Muscle of leg (tissue), 11 donors: Measurements from ENCODE around the gene GPT2. TPM values are rescaled to one million over a fixed set of nuclear protein-coding genes. Genes with fewer than 3 reads are reported as not detected.
"Not testable (repeated sequence)": the region's sequence is repeated elsewhere in the genome, so short reads cannot be mapped to it uniquely, and the experiment has no call there.

Source experiments
- DNase-seq: peaks from one replicate; pipeline ENCODE4 v3.0.0; 2013
- H3K27ac ChIP-seq: one replicate; pipeline ENCODE4 v1.5.1; 2013; ENCODE audit warnings: mild to moderate bottlenecking, low read length, control low read depth
- H3K27me3 ChIP-seq: one replicate; pipeline ENCODE4 v1.6.1; 2013; ENCODE audit warnings: low read length; ENCODE audit not compliant: control insufficient read depth, insufficient read depth
- H3K36me3 ChIP-seq: one replicate; pipeline ENCODE4 v1.6.1; 2013; ENCODE audit warnings: low read length; ENCODE audit not compliant: control insufficient read depth, insufficient read depth
- H3K4me1 ChIP-seq: one replicate; pipeline ENCODE4 v1.6.1; 2013; ENCODE audit warnings: low read length; ENCODE audit not compliant: control insufficient read depth, insufficient read depth
- H3K4me3 ChIP-seq: one replicate; pipeline ENCODE4 v1.5.1; 2013; ENCODE audit warnings: low read length, control low read depth
- H3K9me3 ChIP-seq: replicated peaks from 2 replicates; pipeline ENCODE4 v1.6.1; 2013; ENCODE audit warnings: low read depth, low read length; ENCODE audit not compliant: control insufficient read depth
- WGBS: methylation state at CpG from one replicate; pipeline ENCODE4 v1.1.5; 2013; ENCODE audit warnings: missing lambda C conversion rate; ENCODE audit not compliant: insufficient coverage; 5-methylcytosine and 5-hydroxymethylcytosine counted together
- polyA plus RNA-seq, 8 donors: library from polyadenylated mRNA; unstranded; fragments of 120-200 nt; gene quantifications; one replicate each; pipeline versions ENCODE4 v1.2.1 to v1.2.3, GENCODE V29; 2013; ENCODE audit warnings: inconsistent platforms in 1 of 8, low replicate concordance in 1 of 8; ENCODE audit not compliant: insufficient read length in 8 of 8, insufficient read depth in 1 of 8
- total RNA-seq: library from RNA; stranded (reverse); fragments of 120-200 nt; gene quantifications from one replicate; pipeline ENCODE4 v1.2.4, GENCODE V29; 2013

The GPT2 gene
- total and polyA plus RNA-seq, 9 donors: 18.9 to 37.5 (median 26.9) TPM

DNA sequence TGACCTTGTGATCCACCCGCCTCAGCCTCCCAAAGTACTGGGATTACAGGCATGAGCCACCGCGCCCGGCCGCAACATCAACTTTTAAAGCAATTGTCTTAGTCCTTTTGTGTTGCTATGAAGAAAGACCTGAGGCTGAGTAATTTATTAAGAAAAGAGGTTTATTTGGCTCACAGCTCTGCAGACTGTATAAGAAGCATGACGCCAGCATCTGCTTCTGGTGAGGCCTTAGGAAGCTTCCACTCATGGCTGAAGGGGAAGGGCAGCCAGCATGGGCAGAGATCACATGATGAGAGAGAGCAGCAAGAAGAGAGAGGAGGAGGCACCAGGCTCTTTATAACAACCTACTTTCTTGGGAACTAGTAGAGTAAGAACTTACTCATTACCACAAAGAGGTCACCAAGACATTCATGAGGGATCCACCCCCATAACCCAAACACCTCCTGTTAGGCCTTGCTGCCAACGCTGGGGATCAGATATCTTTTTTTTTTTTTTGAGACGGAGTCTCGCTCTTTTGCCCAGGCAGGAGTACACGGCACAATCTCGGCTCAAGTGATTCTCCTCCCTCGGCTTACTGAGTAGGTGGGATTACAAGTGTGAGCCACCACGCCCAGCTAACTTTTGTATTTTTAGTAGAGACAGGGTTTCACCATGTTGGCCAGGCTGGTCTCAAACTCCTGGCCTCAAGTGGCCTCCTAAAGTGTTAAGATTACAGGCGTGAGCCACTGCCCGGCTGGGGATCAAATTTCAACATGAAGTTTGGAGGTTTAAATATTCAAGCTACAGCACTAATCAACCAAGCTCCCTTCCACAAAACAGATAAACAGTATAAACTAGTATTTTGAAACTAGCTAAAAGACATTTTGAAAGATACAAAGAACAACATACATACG, 21.4 kb upstream of the GPT2 start:
- peaks cover 5% of the 10 kb centered on the region for H3K4me1 ChIP-seq
- no peaks in the 10 kb centered on the region for H3K36me3 ChIP-seq
- H3K4me3 ChIP-seq: no peak overlapping the region
- no peaks in the 10 kb centered on the region for H3K9me3 ChIP-seq
- no peak for DNase-seq
- 100% methylated on average over 1 of the region's 16 CpGs for WGBS
- H3K27me3 ChIP-seq: no peaks in the 10 kb centered on the region
- H3K27ac ChIP-seq: no peak overlapping the region

DNA sequence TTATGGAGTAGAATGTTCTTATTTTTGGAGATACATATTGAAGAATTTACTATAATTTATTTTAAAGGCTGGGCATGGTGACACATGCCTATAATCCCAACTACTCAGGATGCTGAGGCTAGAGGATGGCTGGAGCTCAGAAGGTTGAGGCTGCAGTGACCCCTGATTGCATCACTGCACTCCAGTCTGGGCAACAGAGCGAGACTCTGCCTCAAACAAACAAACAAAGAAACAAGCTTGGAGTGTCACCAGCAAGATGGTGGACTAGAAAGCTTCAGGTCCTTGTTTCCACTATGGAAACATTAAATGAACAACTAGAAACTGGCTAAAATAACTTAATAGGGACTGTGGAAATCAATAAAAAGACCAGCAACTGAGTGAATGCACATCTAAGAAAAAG, 17.9 kb upstream of the GPT2 start:
- Histone ChIP-seq H3K4me3 (no peak overlapping the region), H3K4me1 (no peaks in the 10 kb centered on the region), H3K36me3 (no peaks in the 10 kb centered on the region), H3K9me3 (no peaks in the 10 kb centered on the region), H3K27ac (no peak overlapping the region), H3K27me3 (no peaks in the 10 kb centered on the region)
- no peak for DNase-seq
- 80% methylated on average over 1 of the region's 1 CpG for WGBS

DNA sequence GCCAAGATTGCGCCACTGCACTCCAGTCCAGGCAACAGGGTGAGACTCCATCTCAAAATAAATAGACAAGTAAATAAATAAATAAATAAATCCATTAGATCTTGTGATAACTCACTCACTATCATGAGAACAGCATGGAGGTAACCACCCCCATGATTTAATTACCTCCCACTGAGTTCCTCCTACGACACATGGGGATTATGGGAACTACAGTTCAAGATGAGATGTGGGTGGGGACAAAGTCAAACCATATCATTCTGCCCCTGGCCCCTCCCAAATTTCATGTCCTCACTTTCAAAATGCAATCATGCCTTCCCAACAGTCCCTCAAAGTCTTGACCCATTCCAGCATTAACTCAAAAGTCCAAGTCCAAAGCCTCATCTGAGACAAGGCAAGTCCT, 16.7 kb upstream of the GPT2 start:
- H3K36me3 ChIP-seq, H3K27ac ChIP-seq, H3K27me3 ChIP-seq, DNase-seq, H3K9me3 ChIP-seq, H3K4me3 ChIP-seq, H3K4me1 ChIP-seq: not testable (repeated sequence)
- WGBS: no CpG with 5 or more reads among the region's 2 CpGs

- not testable (repeated sequence) for H3K9me3 ChIP-seq
Observed at GRCh38 chr16:46868891-46869290, 15.3 kb upstream of the GPT2 start.

GRCh38 chr16:46871597-46871996, 12.6 kb upstream of the GPT2 start:
- 71% methylated on average over 6 of the region's 8 CpGs for WGBS
- Histone ChIP-seq H3K36me3 (no peaks in the 10 kb centered on the region), H3K27ac (no peak overlapping the region), H3K4me1 (no peaks in the 10 kb centered on the region), H3K9me3 (no peaks in the 10 kb centered on the region), H3K4me3 (no peak overlapping the region), H3K27me3 (no peaks in the 10 kb centered on the region)
- peak; percentile 20 for DNase-seq

More at GRCh38 chr16:46868891-46869290, 15.3 kb upstream of the GPT2 start:
- WGBS: 43% methylated on average over 1 of the region's 2 CpGs
- H3K27me3 ChIP-seq, DNase-seq, H3K4me1 ChIP-seq, H3K4me3 ChIP-seq, H3K27ac ChIP-seq, H3K36me3 ChIP-seq: not testable (repeated sequence)

DNA sequence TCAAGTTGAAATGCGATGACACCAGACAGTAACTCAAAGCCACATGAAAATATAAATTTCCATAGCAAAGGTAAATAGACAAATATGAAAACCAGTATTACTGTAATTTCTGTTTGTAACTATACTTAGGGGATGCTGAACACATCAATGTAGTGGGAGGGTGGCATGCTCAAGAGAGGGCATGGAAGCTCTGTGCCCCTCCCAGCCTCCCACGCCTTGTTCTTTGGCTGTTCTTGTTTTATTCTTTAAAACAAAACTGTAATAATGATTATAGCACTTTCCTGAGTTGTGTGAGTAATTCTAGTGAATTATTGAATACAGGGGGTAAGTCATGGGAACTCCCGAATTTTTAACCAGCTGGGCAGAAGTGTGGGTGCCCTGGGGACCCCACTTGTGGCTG, 11.0 kb upstream of the GPT2 start:
- Histone ChIP-seq H3K27me3 (no peaks in the 10 kb centered on the region), H3K27ac (no peak overlapping the region), H3K36me3 (no peaks in the 10 kb centered on the region), H3K9me3 (no peaks in the 10 kb centered on the region), H3K4me1 (no peaks in the 10 kb centered on the region), H3K4me3 (no peak overlapping the region)
- no CpG with 5 or more reads among the region's 3 CpGs for WGBS
- DNase-seq: no peak

- H3K27ac ChIP-seq: no peak overlapping the region
- 88% methylated on average over 6 of the region's 8 CpGs for WGBS
- no peaks in the 10 kb centered on the region for H3K4me1 ChIP-seq
- no peaks in the 10 kb centered on the region for H3K9me3 ChIP-seq
- no peak overlapping the region for H3K4me3 ChIP-seq
- H3K27me3 ChIP-seq: peaks cover 7% of the 10 kb centered on the region
- no peaks in the 10 kb centered on the region for H3K36me3 ChIP-seq
- no peak for DNase-seq
Observed at GRCh38 chr16:46875243-46875642, 8.9 kb upstream of the GPT2 start.

GRCh38 chr16:46882304-46882939, 1.7 kb upstream of the GPT2 start:
- H3K4me3 ChIP-seq: no peak overlapping the region
- peaks cover 26% of the 10 kb centered on the region for H3K4me1 ChIP-seq
- no peak overlapping the region for H3K27ac ChIP-seq
- H3K36me3 ChIP-seq: no peaks in the 10 kb centered on the region
- WGBS: 64% methylated on average over 4 of the region's 9 CpGs
- H3K9me3 ChIP-seq: no peaks in the 10 kb centered on the region
- DNase-seq: no peak
- peaks cover 25% of the 10 kb centered on the region for H3K27me3 ChIP-seq

- Histone ChIP-seq H3K27ac (no peak overlapping the region), H3K4me3 (no peak overlapping the region), H3K27me3 (peaks cover 25% of the 10 kb centered on the region), H3K4me1 (peaks cover 26% of the 10 kb centered on the region), H3K9me3 (no peaks in the 10 kb centered on the region), H3K36me3 (no peaks in the 10 kb centered on the region)
- 100% methylated on average over 1 of the region's 6 CpGs for WGBS
- DNase-seq: no peak
Observed at GRCh38 chr16:46882940-46883307, 1.2 kb upstream of the GPT2 start.

DNA sequence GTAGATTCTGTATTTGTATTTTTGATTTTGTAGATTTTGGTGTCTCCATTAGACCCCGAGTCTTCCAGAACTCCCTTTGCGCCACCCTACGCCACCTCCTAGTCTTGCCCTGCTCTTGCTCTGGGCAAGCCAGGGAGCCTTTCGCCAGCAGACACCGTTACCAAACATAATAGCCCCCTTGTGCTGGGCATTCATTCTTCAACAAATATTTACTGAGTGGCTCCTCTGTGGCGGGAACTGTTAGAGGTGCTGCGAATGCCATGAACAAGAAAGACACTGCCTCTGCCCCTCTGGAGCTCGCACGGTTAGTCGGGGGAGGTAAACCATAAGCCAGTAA, 841 bp upstream of the GPT2 start:
- Histone ChIP-seq H3K9me3 (no peaks in the 10 kb centered on the region), H3K4me1 (peaks cover 26% of the 10 kb centered on the region), H3K27me3 (peaks cover 25% of the 10 kb centered on the region), H3K36me3 (no peaks in the 10 kb centered on the region), H3K27ac (peak overlapping the region; percentile 59), H3K4me3 (peak overlapping the region; percentile 74)
- WGBS: 29% methylated on average over 9 of the region's 10 CpGs
- no peak for DNase-seq
